Fibroblast of skin of right biceps (primary cell): Measurements from ENCODE around the gene PIP5KL1.
A peak's percentile ranks its signal among the peaks of the same experiment; 100 is the strongest.
"Not testable (repeated sequence)": the region's sequence is repeated elsewhere in the genome, so short reads cannot be mapped to it uniquely, and the experiment has no call there.

ENCODE experiments used
- DNase-seq: peaks from one replicate; pipeline ENCODE4 v3.0.0-alpha.2; 2013

The PIP5KL1 gene

GRCh38 chr9:127885508-127886281 lies 44.9 kb downstream of the PIP5KL1 start:
- no peak for DNase-seq

- no peak for DNase-seq
Measured at GRCh38 chr9:127884976-127885490, 45.5 kb downstream of the PIP5KL1 start.

- no peak for DNase-seq
Measured at GRCh38 chr9:127884427-127884911, 46.1 kb downstream of the PIP5KL1 start.

- DNase-seq, result no peak
Measured at GRCh38 chr9:127883959-127884358, 46.6 kb downstream of the PIP5KL1 start.

- not testable (repeated sequence) for DNase-seq
Measured at GRCh38 chr9:127881715-127882114, 48.9 kb downstream of the PIP5KL1 start.

- DNase-seq, result no peak
Measured at GRCh38 chr9:127880143-127880542, 50.4 kb downstream of the PIP5KL1 start.

- DNase-seq, result no peak
Measured at GRCh38 chr9:127878652-127879390, 51.8 kb downstream of the PIP5KL1 start.

- no peak for DNase-seq
Measured at GRCh38 chr9:127878001-127878651, 52.5 kb downstream of the PIP5KL1 start.

GRCh38 chr9:127877566-127877998 lies 53.0 kb downstream of the PIP5KL1 start, which contains the start of gene AK1:
Gene AK1, minus strand, starts transcription at chr9:127877675. Its CDS starts 3,058 bp downstream, at chr9:127874617.
- peak; percentile 66 for DNase-seq

GRCh38 chr9:127876764-127877562 lies 53.6 kb downstream of the PIP5KL1 start:
- DNase-seq, result no peak

- no peak for DNase-seq
Measured at GRCh38 chr9:127876026-127876763, 54.4 kb downstream of the PIP5KL1 start.

GRCh38 chr9:127875306-127875966 lies 55.1 kb downstream of the PIP5KL1 start:
- DNase-seq, result peak; percentile 73

- DNase-seq, result no peak
Measured at GRCh38 chr9:127874301-127875221, 56.0 kb downstream of the PIP5KL1 start.

- DNase-seq, result no peak
Measured at GRCh38 chr9:127873886-127874285, 56.7 kb downstream of the PIP5KL1 start.

GRCh38 chr9:127873223-127873691 lies 57.3 kb downstream of the PIP5KL1 start:
- DNase-seq, result no peak

GRCh38 chr9:127872369-127873222 lies 58.0 kb downstream of the PIP5KL1 start:
- DNase-seq, result no peak

- no peak for DNase-seq
Measured at GRCh38 chr9:127871531-127871930, 59.0 kb downstream of the PIP5KL1 start.

GRCh38 chr9:127870887-127871286 lies 59.7 kb downstream of the PIP5KL1 start:
- DNase-seq, result no peak
